GM18511 (cell line): ENCODE data around the gene IL2RA.
"Not testable (repeated sequence)": the region's sequence is repeated elsewhere in the genome, so short reads cannot be mapped to it uniquely, and the experiment has no call there.

Source experiments
- ATAC-seq: cut with Tn5 transposase; IDR thresholded peaks from one replicate; pipeline ENCODE4 v1.9.1; 2021; ENCODE audit warnings: mild to moderate bottlenecking, moderate library complexity; ENCODE audit not compliant: unreplicated experiment

IL2RA gene

DNA sequence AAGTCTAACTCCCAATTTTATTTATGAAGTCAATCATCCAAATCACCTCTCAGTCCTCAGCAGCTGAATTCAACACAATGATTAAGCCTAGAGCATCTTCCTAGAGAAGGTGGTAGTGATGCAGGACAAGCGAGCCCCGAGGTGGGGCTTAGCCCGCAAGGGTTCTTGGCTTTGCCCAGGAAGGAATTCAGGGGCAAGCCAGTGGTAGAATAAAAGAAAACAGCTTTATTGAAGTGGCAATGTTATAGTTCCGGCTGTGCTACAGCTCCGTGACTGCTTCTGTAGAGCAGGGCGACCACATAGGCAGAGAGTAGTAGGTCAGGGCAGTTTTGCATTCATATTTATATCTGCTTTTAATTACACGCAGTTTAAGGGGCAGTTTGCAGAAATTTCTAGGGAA, 18.1 kb downstream of the IL2RA start:
- no peak for ATAC-seq

DNA sequence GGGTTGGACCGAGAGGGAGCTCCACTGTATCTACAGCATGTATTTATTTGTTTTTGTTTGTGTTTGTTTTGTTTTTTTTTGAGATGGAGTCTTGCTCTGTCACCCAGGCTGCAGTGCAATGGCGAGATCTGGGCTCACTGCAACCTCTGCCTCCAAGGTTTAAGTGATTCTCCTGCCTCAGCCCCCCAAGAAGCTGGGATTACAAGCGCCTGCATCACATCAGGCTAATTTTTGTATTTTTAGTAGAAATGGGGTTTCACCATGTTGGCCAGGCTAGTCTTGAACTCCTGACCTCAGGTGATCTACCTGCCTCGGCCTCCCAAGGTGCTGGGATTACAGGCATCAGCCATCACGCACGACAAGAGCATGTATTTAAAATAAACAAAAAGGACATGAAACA, 18.8 kb downstream of the IL2RA start:
- not testable (repeated sequence) for ATAC-seq

DNA sequence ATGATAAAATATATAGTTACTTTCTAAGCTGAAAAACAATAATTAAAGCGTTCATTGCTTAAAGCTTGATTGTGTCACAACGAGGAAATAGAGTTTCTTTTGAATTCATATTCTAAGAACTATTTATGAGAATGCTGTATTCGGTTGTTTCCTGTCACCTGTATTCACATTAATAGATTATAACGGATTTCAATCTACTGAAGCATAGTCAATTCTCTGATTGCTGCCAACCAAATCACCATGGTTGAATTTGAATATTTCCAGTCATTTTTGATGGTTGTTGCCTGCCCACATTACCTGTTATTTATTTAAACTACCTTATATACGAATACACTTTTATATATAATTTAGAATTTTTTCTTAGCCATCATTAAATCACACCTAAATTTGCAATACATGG, 22.0 kb downstream of the IL2RA start:
- no peak for ATAC-seq

DNA sequence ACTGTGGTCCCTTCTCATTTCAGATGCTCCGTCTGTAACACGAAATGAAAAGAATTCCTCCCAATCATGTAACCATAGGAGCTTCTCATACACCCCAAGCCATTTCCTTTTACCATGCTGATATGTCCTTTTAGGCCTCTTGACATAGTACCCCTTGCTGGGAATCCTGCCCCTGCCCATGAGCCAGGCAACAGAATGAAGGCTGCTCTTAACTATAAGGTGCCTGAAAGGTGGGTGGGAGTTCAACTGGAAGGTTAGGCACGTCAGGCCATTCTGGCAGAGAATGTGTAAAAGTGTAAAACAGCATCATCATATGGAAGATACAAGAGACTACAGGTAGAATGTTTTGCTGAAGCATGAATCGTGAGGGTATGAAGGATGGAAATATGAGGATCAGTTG, 22.5 kb downstream of the IL2RA start:
- no peak for ATAC-seq

DNA sequence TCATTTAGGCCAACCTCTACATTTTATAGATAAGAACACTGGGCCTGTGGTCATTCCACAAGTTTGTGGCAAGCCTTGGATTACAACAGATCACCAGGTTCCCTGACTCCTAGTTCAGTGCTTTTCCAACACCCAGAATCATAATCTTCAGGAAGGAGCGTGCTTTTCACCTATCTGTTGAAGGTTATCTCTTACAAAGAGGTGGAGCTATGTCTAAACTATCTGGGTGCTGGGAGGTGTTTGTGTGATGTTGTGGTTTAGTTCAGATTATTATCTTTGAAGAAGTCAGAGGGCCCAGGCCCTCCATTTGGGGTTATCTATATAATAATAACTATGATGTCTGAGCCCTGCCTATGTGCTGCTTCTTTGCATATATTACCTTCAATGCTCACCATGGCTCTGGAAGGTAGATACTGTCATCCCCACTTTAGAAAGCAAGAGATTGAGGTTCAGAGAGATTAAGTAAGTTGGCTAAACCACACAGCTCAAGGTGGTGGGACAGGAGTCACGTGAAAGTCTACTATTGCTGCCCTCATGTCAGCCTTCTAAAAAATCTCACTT, 24.0 kb downstream of the IL2RA start:
- no peak for ATAC-seq

DNA sequence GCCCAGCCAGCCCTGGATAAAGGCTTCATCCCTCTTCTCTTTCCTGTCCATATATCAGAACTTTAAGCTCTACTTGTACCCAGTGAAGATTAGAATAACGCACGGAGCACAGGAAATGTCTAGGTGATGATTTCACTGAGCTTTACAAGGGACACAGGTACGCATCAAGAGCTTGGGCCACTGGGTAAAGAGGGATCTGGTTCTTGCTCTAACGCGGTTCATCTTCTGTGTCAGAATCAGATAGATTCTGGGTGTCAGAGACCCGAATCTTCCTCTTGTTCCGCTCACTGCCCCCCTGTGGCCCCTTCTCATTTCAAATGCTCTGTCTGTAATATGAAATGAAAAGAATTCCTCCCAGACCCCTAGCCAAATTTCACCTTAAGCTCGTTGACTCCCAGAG, 24.7 kb downstream of the IL2RA start:
- peak; percentile 39 for ATAC-seq

DNA sequence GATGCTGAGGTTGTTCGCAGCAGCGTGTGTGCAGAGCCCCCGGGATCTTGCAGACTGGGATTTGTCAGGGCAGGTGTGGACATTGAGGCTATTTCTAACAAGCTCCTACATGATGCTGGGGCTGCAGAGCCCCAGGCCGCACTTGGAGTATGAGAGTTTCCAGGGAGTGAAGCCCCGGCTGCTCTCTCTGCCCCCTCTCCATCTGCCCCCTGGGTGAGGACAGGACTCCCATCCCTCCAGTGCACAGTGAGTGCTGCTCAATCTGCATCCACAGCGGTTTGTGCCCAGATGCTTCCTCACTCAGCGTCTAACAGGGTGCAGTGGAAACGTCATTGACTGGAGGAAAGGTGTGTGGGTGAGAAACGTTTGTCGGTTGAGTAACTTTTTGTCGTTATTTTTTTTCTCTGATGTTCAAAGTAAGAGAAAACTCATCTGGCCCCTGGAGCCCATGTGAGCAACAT, 25.3 kb downstream of the IL2RA start:
- ATAC-seq: peak; percentile 64

DNA sequence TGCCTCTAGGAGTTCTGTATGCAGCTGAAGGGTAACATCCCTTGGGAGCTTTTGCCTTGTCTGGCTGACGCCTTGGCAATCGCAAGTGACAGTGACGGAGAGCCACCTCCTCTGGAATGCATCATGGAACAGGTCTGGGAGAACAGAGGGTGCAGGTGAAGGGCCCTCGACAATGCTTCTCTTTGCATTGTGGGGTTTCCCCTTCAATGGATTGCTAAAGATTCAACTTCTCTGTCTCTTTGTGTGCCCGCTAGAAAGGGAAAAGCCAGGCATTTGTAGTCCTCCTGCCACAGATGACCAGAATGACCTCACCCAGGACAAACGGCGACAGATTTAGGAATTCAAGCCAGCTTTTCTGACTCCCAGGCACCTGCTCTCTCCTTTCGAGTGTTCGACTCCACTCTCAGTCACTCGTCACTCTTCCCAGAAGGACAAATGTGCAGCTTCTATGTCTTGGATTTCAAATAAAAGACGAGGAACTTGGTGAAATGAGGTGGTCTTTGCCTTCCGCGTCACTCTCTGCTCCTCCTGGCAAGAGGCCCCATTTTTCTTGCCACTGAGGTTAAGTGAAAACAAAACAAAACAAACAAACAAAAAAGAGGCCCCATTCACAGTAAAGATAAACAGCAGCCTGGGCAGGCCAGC, 26.1 kb downstream of the IL2RA start:
- ATAC-seq: no peak

DNA sequence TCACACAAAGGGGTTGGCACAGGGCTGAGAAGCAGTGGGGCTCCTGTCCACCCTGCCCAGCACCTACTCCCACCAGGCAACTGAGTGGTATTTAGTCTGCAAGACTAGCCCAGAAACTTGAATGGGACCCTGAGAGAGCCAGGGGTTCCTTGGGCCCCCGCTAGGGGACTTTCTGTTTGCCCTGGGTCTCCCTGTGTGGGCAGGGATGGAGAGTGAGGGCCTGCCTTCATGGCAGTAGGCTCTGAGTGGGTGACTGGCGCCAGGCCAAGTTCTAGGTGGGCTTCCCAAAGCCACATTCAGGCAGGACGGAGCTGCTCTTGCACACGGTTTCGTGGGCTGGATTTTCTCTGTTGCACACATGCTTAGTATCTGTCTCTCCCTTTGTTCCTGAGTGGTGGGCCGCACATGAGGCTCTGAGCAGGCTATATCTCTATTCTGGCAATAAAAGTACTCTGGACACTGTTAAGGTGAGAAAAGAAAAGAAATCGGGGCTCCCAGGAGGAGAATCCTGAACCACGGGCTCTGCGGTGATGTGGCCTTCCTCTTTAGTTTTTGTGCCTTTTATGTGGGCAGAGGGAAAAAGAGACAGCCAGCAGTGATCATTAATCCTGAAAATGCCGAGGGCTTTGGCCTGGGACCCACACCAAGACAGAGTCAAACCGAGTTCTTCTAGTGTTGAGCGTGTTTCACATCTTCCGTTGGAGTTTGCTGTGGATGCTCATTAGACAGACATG, 26.9 kb downstream of the IL2RA start:
- ATAC-seq: no peak

DNA sequence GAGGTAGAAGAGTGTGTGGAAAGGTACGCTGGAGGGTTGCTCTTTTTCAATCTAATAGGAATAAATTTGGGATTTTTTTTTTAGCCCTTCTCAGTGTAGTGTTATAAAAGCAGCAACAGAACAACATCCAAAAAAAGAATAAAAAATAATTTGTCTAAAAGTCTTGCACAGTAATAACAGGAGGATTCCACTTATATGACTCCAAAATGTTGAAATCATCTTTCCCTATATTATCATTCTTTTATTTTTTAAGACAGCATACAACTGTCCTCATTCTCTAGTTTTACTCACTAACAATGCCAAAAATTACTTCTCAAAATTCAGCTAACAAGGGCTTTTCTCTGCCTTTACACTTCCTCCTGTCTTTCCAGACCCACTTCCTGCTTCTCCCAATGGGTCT, 27.8 kb downstream of the IL2RA start:
- no peak for ATAC-seq

DNA sequence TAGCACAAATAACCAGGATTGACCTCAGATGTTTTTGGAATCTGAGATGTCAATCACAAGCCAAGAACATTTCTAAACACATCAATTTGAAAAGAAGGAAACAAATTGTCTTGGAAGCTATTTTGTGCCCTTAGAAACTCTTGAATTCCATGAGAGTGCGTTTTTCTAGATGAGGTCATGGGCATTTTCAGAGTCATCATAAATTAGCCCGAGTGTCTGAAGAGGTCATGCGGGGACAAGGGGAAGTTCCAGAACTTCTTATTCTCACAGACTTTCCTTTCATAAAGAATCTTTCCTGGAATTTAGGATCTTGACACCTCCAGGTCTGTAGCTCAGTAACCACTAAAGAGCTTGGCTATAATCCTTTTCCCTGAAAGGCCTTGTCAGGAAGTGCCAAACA, 28.2 kb downstream of the IL2RA start:
- no peak for ATAC-seq

DNA sequence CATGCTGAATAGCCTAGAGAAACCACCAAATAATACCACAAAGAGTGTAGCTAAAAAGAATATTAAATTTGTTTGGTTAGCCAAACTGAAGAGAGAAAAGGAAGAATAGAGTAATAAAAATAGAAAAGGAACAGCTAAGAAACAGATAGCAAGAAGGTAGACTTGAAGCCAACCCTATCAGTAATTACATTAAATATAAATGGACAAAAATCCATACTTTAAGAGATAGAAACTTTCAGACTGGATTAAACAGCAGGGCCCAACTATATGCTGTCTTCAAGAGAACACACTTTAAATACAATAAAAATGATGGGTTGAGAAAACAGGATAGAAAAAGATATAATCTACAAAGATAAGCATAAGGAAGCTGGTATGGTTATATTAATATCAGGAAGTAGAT, 31.2 kb downstream of the IL2RA start:
- no peak for ATAC-seq

DNA sequence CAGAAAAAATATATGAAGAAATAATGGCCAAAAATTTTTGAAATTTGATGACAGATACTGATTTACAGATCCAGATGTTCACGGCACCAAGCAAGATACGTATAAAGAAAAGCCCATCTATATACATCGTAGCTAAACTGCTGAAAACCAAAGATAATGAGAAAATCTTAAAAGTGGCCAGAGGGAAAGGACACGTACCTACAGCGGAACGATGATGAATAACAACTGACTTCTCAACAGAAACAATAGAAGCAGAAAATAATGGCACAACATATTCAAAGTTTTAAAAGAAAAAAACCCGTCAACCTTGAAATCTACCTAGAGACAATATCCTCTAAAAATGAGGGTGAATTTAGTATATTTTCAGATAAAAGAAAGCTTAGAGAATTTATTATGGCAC, 31.9 kb downstream of the IL2RA start:
- ATAC-seq: no peak

DNA sequence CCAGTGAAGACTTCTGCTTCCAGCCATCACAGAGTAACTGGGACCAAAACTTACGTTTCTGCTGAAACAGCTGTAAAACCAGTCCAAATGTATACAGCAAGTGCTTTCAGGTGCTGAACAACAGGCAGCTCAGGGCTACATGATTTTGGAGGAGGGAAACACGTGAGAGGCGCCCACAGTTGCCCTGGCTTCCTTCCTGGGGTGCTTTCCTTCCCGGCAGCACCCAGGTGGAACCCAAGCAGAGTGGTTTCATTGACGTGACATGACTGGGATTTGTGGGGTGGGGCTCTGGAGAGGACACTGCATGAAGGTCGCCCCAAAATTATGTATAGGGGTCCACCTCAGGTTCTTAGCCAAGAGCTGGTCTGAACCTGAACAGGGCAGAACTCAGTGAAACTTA, 34.2 kb downstream of the IL2RA start:
- no peak for ATAC-seq

DNA sequence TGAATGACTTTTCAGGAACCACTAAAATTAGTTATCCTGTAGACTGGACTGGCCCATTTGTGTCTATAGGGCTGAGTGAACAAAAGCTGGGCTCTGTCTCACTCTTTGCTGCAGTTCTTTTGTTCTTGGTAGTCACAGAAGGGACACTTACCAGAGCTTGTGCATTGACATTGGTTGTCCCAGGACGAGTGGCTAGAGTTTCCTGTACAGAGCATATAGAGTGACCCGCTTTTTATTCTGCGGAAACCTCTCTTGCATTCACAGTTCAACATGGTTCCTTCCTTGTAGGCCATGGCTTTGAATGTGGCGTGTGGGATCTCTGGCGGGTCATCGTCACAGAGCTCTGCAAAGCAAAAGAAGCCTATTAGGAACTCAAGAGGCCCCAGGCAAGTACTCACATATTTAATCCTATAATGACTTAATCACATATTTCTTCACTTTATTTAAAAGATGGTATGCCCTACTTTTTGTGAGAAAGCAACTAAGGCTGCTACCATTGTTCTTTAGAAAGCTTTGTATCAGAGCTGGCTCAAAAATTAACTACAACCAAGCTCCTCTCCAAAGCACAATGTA, 36.4 kb downstream of the IL2RA start:
- ATAC-seq: no peak

DNA sequence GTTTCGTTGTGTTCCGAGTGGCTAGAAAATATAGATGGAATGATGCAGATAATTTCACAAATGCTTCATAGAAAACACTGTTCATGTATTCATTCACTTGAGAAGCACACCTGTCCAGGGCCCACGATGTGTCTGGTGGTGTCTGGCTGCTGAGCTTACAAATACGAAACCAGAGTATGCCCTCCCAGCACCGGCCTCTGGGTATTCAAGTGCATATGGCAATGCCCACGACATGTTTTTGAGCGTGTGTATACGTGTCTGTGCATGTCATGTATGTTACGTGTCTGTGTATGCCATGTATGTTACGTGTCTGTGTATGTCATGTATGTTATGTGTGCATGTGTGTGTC, 37.9 kb downstream of the IL2RA start:
- no peak for ATAC-seq

DNA sequence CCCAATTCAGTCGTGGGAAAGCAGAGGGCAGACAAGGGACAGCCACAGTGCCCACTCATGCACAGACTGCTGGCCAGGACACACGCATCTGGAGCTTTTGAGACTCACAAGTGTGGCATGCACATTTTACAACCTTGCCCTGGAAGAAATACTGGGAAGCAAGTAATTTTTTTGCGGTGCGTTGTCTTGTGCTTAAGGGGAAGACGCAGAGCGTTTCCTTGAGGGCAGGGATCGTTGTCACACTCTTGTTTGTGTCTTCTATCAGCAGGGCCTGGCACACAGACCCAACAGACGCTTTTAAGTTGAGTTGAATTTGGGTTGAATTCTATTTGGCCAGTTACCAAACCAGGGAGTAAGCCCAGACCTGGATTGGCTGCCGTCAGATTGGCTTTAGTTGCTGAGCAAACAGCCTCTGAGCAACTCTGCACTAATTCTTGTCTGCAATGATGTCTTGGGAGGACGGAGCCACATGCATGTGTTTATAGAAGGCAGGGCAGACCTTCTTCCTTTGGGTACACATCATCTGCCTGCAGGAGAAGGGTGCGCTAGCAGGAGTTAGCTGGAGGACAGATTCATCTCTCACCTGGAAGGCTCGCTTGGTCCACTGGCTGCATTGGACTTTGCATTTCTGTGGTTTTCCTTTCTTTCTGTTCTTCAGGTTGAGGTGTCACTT, 38.4 kb downstream of the IL2RA start:
- ATAC-seq: no peak

DNA sequence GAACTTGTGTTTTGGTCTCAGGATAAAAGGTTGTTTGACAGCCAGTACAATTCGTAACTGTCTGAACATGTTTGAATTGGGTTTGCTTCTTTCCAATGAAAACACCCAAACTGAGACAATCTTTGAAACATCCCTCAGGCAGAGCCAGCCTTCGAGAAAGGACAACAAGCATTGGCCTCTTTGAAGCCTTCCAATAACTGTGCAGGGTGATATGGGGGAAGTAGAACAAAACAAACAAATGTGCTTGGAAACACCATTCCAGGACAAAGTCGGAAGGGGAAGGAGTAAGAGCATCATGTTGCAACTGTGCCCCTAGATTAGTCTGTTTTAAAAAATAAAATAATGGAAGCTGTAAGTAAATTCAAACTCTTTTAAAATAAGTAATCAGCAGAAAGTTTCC, 39.5 kb downstream of the IL2RA start:
- no peak for ATAC-seq

DNA sequence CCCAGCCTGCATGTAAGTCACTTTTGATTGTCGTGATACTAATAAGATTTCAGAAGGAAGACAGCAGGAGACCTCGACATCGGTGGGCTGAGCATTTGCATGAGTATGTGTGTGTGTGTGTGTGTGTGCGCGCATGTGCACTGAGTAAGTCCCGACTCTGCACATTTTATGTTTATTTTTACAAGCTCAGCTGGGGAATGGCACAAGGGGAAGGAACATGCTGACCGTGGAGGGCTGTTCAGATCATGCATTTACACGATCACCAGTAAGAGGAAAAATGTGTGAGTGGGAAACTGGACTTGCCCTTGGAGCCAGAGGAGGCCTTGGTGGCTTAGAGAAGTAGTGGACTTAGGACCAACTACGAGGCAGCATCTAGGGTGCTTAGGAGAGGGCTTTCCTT, 41.3 kb downstream of the IL2RA start:
- no peak for ATAC-seq

DNA sequence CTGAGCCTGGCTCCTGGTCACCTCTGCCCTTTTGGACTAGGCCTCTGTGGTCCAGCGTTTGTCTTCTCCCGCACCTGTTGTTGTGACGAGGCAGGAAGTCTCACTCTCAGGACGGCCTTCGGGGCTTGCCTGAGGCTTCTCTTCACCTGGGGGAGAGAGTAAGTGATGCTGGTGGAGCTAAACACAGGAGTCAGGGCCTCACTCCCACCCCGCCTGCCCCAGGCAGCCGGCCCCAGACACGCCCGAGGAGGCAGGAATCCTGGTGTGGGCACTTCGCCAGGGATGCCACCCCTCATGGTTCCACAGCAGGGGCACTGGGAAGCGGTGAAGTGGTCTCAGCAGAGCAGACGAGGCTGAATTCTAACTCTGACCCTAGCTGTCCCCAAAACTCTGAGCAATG, 42.4 kb downstream of the IL2RA start:
- no peak for ATAC-seq

DNA sequence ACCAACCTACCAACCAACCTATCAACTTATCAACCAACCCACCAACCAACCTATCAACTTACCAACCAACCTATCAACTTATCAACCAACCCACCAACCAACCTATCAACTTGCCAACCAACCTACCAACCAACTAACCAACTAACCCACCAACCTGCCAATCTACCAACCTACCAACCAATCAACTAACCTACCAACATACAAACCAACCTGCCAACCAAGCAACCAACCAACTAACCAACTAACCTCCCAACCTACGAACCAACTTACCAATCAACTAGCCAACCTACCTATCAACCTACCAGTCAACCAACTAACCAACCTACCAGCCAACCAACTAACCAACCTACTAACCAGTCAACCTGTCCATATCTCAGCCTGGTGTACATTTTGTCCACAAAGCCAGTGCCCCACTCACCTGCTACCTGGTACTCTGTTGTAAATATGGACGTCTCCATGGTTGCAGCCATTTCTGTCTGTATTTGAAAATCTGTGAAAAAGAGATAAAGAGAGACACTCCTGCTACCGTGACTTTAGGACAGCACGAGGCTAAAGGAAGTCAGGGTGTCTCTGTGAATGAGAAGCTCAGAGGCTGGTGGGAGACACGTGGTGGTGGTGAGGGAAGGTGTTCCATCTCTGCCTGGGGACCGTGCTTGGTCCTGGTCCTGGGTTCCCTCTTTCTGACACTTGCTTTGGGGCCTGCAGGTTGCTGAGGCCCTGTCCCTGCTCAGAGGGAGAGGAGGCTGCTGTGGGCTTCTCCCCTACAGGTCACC, 43.0 kb downstream of the IL2RA start:
- ATAC-seq: no peak
